Measurements from ENCODE around the gene CDCA8. TPM values are rescaled to one million over a fixed set of nuclear protein-coding genes. Genes with fewer than 3 reads are reported as not detected.
A peak's percentile ranks its signal among the peaks of the same experiment; 100 is the strongest.

The CDCA8 gene
- total RNA-seq, 1 donor from 2014 or later = 0.78 TPM

- peak overlapping the region; percentile 84 for H3K4me3 ChIP-seq
- peaks cover 32% of the 10 kb centered on the region for H3K4me1 ChIP-seq
- H3K36me3 ChIP-seq = peaks cover 2% of the 10 kb centered on the region
- intact Hi-C loops (cut with DNase I) = no loop called here
- H3K9me3 ChIP-seq = no peaks in the 10 kb centered on the region
- DNase-seq (peak; percentile 85), ATAC-seq (peak; percentile 16)
- no peak for TF ChIP-seq CTCF (IDR thresholded peaks at IDR 0.05)
- H3K27ac ChIP-seq = peak overlapping the region; percentile 85
- no peaks in the 10 kb centered on the region for H3K27me3 ChIP-seq
Measured at GRCh38 chr1:37691497-37692077, 729 bp upstream of the CDCA8 start.

- Histone ChIP-seq H3K27me3 (no peaks in the 10 kb centered on the region), H3K4me3 (peak overlapping the region; percentile 84), H3K4me1 (peaks cover 32% of the 10 kb centered on the region), H3K36me3 (no peaks in the 10 kb centered on the region), H3K27ac (no peak overlapping the region), H3K9me3 (no peaks in the 10 kb centered on the region)
- ATAC-seq (no peak), DNase-seq (no peak)
- no peak for TF ChIP-seq CTCF (IDR thresholded peaks at IDR 0.05)
- intact Hi-C loops (cut with DNase I) = no loop called here
Measured at GRCh38 chr1:37692834-37693175, 489 bp downstream of the CDCA8 start.

GRCh38 chr1:37697090-37697489 is 4.8 kb downstream of the CDCA8 start:
- Histone ChIP-seq H3K36me3 (no peaks in the 10 kb centered on the region), H3K4me1 (peaks cover 4% of the 10 kb centered on the region), H3K9me3 (no peaks in the 10 kb centered on the region), H3K4me3 (no peak overlapping the region), H3K27ac (no peak overlapping the region), H3K27me3 (no peaks in the 10 kb centered on the region)
- no peak for DNase-seq
- intact Hi-C loops (cut with DNase I) = no loop called here
- no peak for ATAC-seq
- TF ChIP-seq CTCF (IDR thresholded peaks at IDR 0.05) = no peak

GRCh38 chr1:37697737-37698136 is 5.4 kb downstream of the CDCA8 start:
- intact Hi-C loops (cut with DNase I) = no loop called here
- TF ChIP-seq CTCF (IDR thresholded peaks at IDR 0.05) = no peak
- ATAC-seq (no peak), DNase-seq (no peak)
- Histone ChIP-seq H3K36me3 (no peaks in the 10 kb centered on the region), H3K4me1 (peaks cover 3% of the 10 kb centered on the region), H3K27ac (no peak overlapping the region), H3K9me3 (no peaks in the 10 kb centered on the region), H3K27me3 (no peaks in the 10 kb centered on the region), H3K4me3 (no peak overlapping the region)

- intact Hi-C loops (cut with DNase I) = no loop called here
- no peak for ATAC-seq
Measured at GRCh38 chr1:37699147-37699546, 6.8 kb downstream of the CDCA8 start.

More at GRCh38 chr1:37699147-37699546, 6.8 kb downstream of the CDCA8 start:
- Histone ChIP-seq H3K27me3 (no peaks in the 10 kb centered on the region), H3K36me3 (no peaks in the 10 kb centered on the region), H3K4me3 (no peak overlapping the region), H3K27ac (no peak overlapping the region), H3K9me3 (no peaks in the 10 kb centered on the region), H3K4me1 (no peaks in the 10 kb centered on the region)
- no peak for TF ChIP-seq CTCF (IDR thresholded peaks at IDR 0.05)
- no peak for DNase-seq
